ENCODE measurements around the gene NEUROD6. TPM values are rescaled to one million over a fixed set of nuclear protein-coding genes. Genes with fewer than 3 reads are reported as not detected.

Gene NEUROD6
- total RNA-seq, 1 donor from 2014 or later = not detected

- ATAC-seq (no peak), DNase-seq (no peak)
- no peak overlapping the region for H3K27ac ChIP-seq
- no peaks in the 10 kb centered on the region for H3K27me3 ChIP-seq (ENCODE audit: low read depth)
- no peaks in the 10 kb centered on the region for H3K4me1 ChIP-seq
- TF ChIP-seq CTCF (IDR thresholded peaks at IDR 0.05) = no peak
- no peak overlapping the region for H3K4me3 ChIP-seq
- H3K36me3 ChIP-seq = no peaks in the 10 kb centered on the region
- H3K9me3 ChIP-seq = no peaks in the 10 kb centered on the region
- intact Hi-C loops (cut with DNase I) = no loop called here
Measured at GRCh38 chr7:31304446-31304845, 36.1 kb downstream of the NEUROD6 start.

DNA sequence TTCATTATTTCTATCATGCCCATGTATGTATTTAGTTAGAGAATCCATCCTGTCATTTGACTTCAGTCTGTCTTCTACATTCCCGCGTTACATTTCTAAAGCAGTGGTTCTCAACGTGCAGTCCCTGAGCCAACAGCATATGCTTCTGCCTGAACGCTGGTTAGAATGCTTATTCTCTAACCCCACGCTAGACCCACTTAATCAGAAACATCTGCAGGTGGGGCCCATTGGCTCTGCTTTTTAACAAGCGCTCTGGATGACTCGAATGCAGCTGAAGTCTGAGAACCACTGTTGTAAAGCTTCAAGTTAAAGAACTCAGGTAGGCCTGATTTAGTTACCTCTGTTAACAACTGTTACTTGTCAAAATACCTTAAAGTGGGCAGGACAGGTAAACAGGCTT, 38.2 kb downstream of the NEUROD6 start:
- no peaks in the 10 kb centered on the region for H3K27me3 ChIP-seq (ENCODE audit: low read depth)
- no peaks in the 10 kb centered on the region for H3K36me3 ChIP-seq
- DNase-seq (no peak), ATAC-seq (no peak)
- intact Hi-C loops (cut with DNase I) = no loop called here
- no peaks in the 10 kb centered on the region for H3K4me1 ChIP-seq
- H3K27ac ChIP-seq = no peak overlapping the region
- no peak for TF ChIP-seq CTCF (IDR thresholded peaks at IDR 0.05)
- no peak overlapping the region for H3K4me3 ChIP-seq
- H3K9me3 ChIP-seq = no peaks in the 10 kb centered on the region

DNA sequence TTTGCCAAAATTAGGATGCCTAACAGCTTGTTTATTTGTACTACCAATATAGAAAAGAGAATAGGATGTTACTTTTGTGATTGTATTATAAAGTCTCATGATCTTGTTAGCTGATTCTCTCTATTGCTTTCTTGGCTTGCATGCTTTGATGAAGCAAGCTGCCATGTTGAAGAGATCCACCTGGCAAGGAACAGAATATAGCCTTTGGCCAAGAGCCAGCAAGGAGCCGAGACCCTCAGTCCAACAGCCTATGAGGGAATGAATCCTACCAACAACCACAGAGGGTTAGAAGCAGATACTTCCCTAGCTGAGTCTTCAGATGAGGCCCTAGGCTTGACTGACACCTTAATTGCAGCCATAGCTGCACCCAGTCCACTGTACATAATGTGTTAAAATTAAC, 41.2 kb downstream of the NEUROD6 start:
- Histone ChIP-seq H3K9me3 (no peaks in the 10 kb centered on the region), H3K27ac (no peak overlapping the region), H3K4me1 (no peaks in the 10 kb centered on the region), H3K27me3 (ENCODE audit: low read depth) (no peaks in the 10 kb centered on the region), H3K36me3 (no peaks in the 10 kb centered on the region), H3K4me3 (no peak overlapping the region)
- intact Hi-C loops (cut with DNase I) = no loop called here
- TF ChIP-seq CTCF (IDR thresholded peaks at IDR 0.05) = no peak
- DNase-seq (no peak), ATAC-seq (no peak)

DNA sequence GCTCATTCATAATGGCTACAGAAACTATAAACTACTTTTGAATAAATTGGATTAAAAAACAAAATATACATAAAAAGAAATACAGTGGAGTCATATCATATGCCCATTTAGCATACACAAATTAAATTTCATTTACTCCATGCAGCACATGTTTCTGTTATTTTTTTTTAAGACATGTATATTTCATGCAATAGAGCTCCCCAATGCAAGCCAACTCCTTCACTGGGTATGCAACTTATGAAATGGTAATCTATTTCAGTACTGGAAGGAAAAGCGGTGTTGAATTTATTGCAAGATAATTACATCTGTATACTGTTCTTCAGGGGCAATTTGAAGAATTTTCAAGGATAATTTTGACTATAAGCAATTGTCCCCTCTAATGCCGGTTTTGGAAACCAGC, 49.9 kb downstream of the NEUROD6 start:
- H3K27ac ChIP-seq = no peak overlapping the region
- H3K4me1 ChIP-seq = no peaks in the 10 kb centered on the region
- H3K9me3 ChIP-seq = no peaks in the 10 kb centered on the region
- no peaks in the 10 kb centered on the region for H3K36me3 ChIP-seq
- intact Hi-C loops (cut with DNase I) = no loop called here
- DNase-seq (no peak), ATAC-seq (no peak)
- no peak overlapping the region for H3K4me3 ChIP-seq
- TF ChIP-seq CTCF (IDR thresholded peaks at IDR 0.05) = no peak
- no peaks in the 10 kb centered on the region for H3K27me3 ChIP-seq (ENCODE audit: low read depth)

Other genes starting within 250 kb of the NEUROD6 start
- 0.59 TPM for gene ITPRID1, start 173.4 kb upstream of the NEUROD6 start, total RNA-seq

All from lower lobe of right lung (tissue), 2 donors.